H9 (cell line): Measurements from ENCODE around the gene TMEM171. TPM values are rescaled to one million over a fixed set of nuclear protein-coding genes. Genes with fewer than 3 reads are reported as not detected.

ENCODE experiments used
- DNase-seq: peaks from one replicate; pipeline ENCODE4 v3.0.0-alpha.2; 2017
- H2AFZ ChIP-seq: one replicate; pipeline ENCODE4 v1.6.1; 2013; ENCODE audit warnings: mild to moderate bottlenecking, low read length, control low read depth, moderate library complexity
- H2AK5ac ChIP-seq: 2 replicates; pipeline ENCODE4 v1.6.1; 2013; ENCODE audit warnings: low read length, control low read depth, mixed read lengths; ENCODE audit not compliant: insufficient read length
- H2BK120ac ChIP-seq: one replicate; pipeline ENCODE4 v1.6.1; 2013; ENCODE audit warnings: low read depth, mild to moderate bottlenecking, low read length, control low read depth, inconsistent platforms; ENCODE audit not compliant: poor library complexity, severe bottlenecking
- H2BK12ac ChIP-seq: 2 replicates; pipeline ENCODE4 v1.6.1; 2013; ENCODE audit warnings: low read length, control low read depth, mixed read lengths, low read depth; ENCODE audit not compliant: insufficient read length
- H2BK15ac ChIP-seq: 2 replicates; pipeline ENCODE4 v1.6.1; 2013; ENCODE audit warnings: low read depth, low read length, control low read depth
- H2BK20ac ChIP-seq: one replicate; pipeline ENCODE4 v1.6.1; 2013; ENCODE audit warnings: low read depth, mild to moderate bottlenecking, low read length, control low read depth, inconsistent platforms; ENCODE audit not compliant: poor library complexity, severe bottlenecking
- H2BK5ac ChIP-seq: 2 replicates; pipeline ENCODE4 v1.6.1; 2013; ENCODE audit warnings: low read length, control low read depth, mixed read lengths; ENCODE audit not compliant: insufficient read length
- H3K14ac ChIP-seq: 2 replicates; pipeline ENCODE4 v1.6.1; 2013; ENCODE audit warnings: low read length, control low read depth; ENCODE audit not compliant: insufficient read depth
- H3K18ac ChIP-seq: 2 replicates; pipeline ENCODE4 v1.6.1; 2013; ENCODE audit warnings: low read depth, mild to moderate bottlenecking, mixed read lengths, low read length, control low read depth; ENCODE audit not compliant: insufficient read length
- H3K23ac ChIP-seq: 2 replicates; pipeline ENCODE4 v1.6.1; 2013; ENCODE audit warnings: low read length, control low read depth, mixed read lengths, low read depth; ENCODE audit not compliant: insufficient read length
- H3K23me2 ChIP-seq: 2 replicates; pipeline ENCODE4 v1.6.1; 2013; ENCODE audit warnings: low read depth, mild to moderate bottlenecking, mixed read lengths, low read length, control low read depth; ENCODE audit not compliant: insufficient read length, poor library complexity, severe bottlenecking
- H3K27ac ChIP-seq: 2 replicates; pipeline ENCODE4 v1.5.1; 2013; ENCODE audit warnings: low read length, control low read depth, mixed read lengths, low read depth; ENCODE audit not compliant: insufficient read length
- H3K27me3 ChIP-seq: 2 replicates; pipeline ENCODE4 v1.6.1; 2013; ENCODE audit warnings: low read length, control low read depth, inconsistent platforms; ENCODE audit not compliant: insufficient read depth
- H3K4ac ChIP-seq: 2 replicates; pipeline ENCODE4 v1.6.1; 2013; ENCODE audit warnings: low read depth, mild to moderate bottlenecking, control low read depth, inconsistent platforms, low read length, moderate library complexity
- H3K4me1 ChIP-seq: 2 replicates; pipeline ENCODE4 v1.6.1; 2013; ENCODE audit warnings: low read length, control low read depth, inconsistent platforms; ENCODE audit not compliant: insufficient read depth
- H3K4me2 ChIP-seq: 2 replicates; pipeline ENCODE4 v1.6.1; 2013; ENCODE audit warnings: low read length, control low read depth, mixed read lengths; ENCODE audit not compliant: insufficient read length, insufficient read depth
- H3K56ac ChIP-seq: 2 replicates; pipeline ENCODE4 v1.6.1; 2013; ENCODE audit warnings: low read depth, mild to moderate bottlenecking, mixed read lengths, low read length, control low read depth; ENCODE audit not compliant: insufficient read length
- H3K79me1 ChIP-seq: 2 replicates; pipeline ENCODE4 v1.6.1; 2013; ENCODE audit warnings: low read depth, mild to moderate bottlenecking, moderate library complexity, low read length, control low read depth, inconsistent platforms; ENCODE audit not compliant: insufficient read depth, poor library complexity, severe bottlenecking
- H3K79me2 ChIP-seq: 2 replicates; pipeline ENCODE4 v1.6.1; 2013; ENCODE audit warnings: low read length, control low read depth, inconsistent platforms; ENCODE audit not compliant: insufficient read depth
- H3K9ac ChIP-seq: 2 replicates; pipeline ENCODE4 v1.6.1; 2013; ENCODE audit warnings: low read length, control low read depth, mixed read lengths; ENCODE audit not compliant: insufficient read length; ENCODE audit errors: extremely low read depth
- H3K9me3 ChIP-seq: one replicate; pipeline ENCODE4 v1.6.1; 2013; ENCODE audit warnings: low read depth, low read length, inconsistent platforms; ENCODE audit not compliant: control insufficient read depth
- H3T11ph ChIP-seq: one replicate; pipeline ENCODE4 v1.6.1; 2013; ENCODE audit warnings: mild to moderate bottlenecking, low read length, control low read depth, inconsistent platforms
- H4K20me1 ChIP-seq: one replicate; pipeline ENCODE4 v1.6.1; 2013; ENCODE audit not compliant: control insufficient read depth, insufficient read length, insufficient read depth
- H4K5ac ChIP-seq: 2 replicates; pipeline ENCODE4 v1.6.1; 2013; ENCODE audit warnings: low read depth, mild to moderate bottlenecking, mixed read lengths, low read length, control low read depth; ENCODE audit not compliant: insufficient read length
- H4K8ac ChIP-seq: replicated peaks from 2 replicates; pipeline ENCODE4 v1.6.1; 2013; ENCODE audit warnings: low read length, control low read depth, mixed read lengths, low read depth; ENCODE audit not compliant: insufficient read length
- H4K91ac ChIP-seq: 2 replicates; pipeline ENCODE4 v1.6.1; 2013; ENCODE audit warnings: low read depth, mild to moderate bottlenecking, moderate library complexity, mixed read lengths, low read length, control low read depth; ENCODE audit not compliant: insufficient read length
- H3K27ac Mint-ChIP-seq, 3 experiments: 2 replicates in 2 of 3; 3 replicates in 1 of 3; pipeline ENCODE4 v1.8.0; 2020 to 2021; ENCODE audit warnings: mixed read lengths in 3 of 3, mild to moderate bottlenecking in 1 of 3, moderate library complexity in 1 of 3
- H3K27me3 Mint-ChIP-seq: 2 replicates; pipeline ENCODE4 v1.8.0; 2021; ENCODE audit warnings: low read depth, mild to moderate bottlenecking, moderate library complexity, mixed read lengths
- H3K36me3 Mint-ChIP-seq, 3 experiments: 2 replicates in 2 of 3; 3 replicates in 1 of 3; pipeline ENCODE4 v1.8.0; 2020 to 2021; ENCODE audit warnings: low read depth in 3 of 3, mixed read lengths in 3 of 3; ENCODE audit not compliant: insufficient read depth in 1 of 3
- H3K4me1 Mint-ChIP-seq, 2 experiments: 2 replicates each; pipeline ENCODE4 v1.8.0; 2020; ENCODE audit warnings: mixed read lengths in 2 of 2
- H3K4me3 Mint-ChIP-seq, 2 experiments: 2 replicates in 1 of 2; 3 replicates in 1 of 2; pipeline ENCODE4 v1.8.0; 2020 to 2021; ENCODE audit warnings: mild to moderate bottlenecking in 2 of 2, mixed read lengths in 2 of 2, moderate library complexity in 1 of 2
- H3K9me3 Mint-ChIP-seq, 2 experiments: 2 replicates in 1 of 2; 3 replicates in 1 of 2; pipeline ENCODE4 v1.8.0; 2020; ENCODE audit warnings: mild to moderate bottlenecking in 2 of 2, mixed read lengths in 2 of 2, moderate library complexity in 1 of 2
- WGBS: extraction: QIAGEN DNeasy Blood & Tissue Kit; methylation state at CpG from one replicate; pipeline ENCODE4 v1.1.7; 2013; ENCODE audit warnings: missing lambda C conversion rate, low lambda C conversion rate, mixed read lengths; ENCODE audit not compliant: insufficient read length; ENCODE audit errors: extremely low coverage; 5-methylcytosine and 5-hydroxymethylcytosine counted together
- total RNA-seq: library from RNA; stranded (reverse); gene quantifications from 2 replicates; pipeline ENCODE4 v1.2.1, GENCODE V29; 2021
- TF ChIP-seq, protein P1 (sequence below): fragments of 200-600 bp; sonication (generic); conservative IDR thresholded peaks from 3 replicates; pipeline ENCODE4 v1.8.0; 2021; ENCODE audit warnings: antibody characterized with exemption, mild to moderate bottlenecking

TMEM171 gene
- total RNA-seq, 1 experiment from 2014 or later: 0.42 TPM

DNA sequence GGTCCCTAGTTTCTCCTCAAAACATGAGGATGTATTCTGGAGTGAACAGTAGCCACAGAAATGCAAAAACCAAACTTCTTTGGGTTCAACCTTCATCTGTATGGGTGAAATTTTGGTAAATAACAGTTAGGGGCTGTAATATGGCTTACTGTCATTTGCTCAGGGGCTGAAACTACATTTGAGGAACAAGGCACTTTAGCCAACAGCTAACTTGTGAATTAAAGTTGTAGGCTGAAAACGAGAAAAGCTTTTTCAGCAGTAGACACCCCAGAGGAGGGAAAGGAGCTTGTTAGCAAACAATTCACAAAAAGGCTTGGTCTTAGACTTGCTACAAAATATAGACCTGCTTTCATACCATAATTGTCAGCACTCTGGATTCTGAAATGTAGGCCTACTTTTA is 6.6 kb downstream of the TMEM171 start:
- Histone ChIP-seq H4K8ac (no peak overlapping the region), H3K27ac (no peak overlapping the region), H2BK15ac (no peak overlapping the region), H3K4me1 (peaks cover 3% of the 10 kb centered on the region; the same call in 1 of the 2 replicates), H3K23ac (no peak overlapping the region), H3K18ac (no peak overlapping the region), H3K4me2 (no peak overlapping the region), H4K5ac (no peak overlapping the region), H3K27me3 (0 out of 2 replicates have a peak, but pooled peaks cover under 1% of the 10 kb centered on the region), H3K23me2 (no peaks in the 10 kb centered on the region), H4K20me1 (no peaks in the 10 kb centered on the region), H3K56ac (no peak overlapping the region), H2AK5ac (no peak overlapping the region), H2BK20ac (no peak overlapping the region), H2BK5ac (no peak overlapping the region), H2BK120ac (no peak overlapping the region), H3K9ac (no peak overlapping the region), H3K4ac (no peak overlapping the region), H3T11ph (no peak overlapping the region), H3K79me2 (no peaks in the 10 kb centered on the region), H2BK12ac (no peak overlapping the region), H4K91ac (no peak overlapping the region), H2AFZ (no peak overlapping the region), H3K14ac (no peak overlapping the region), H3K79me1 (no peaks in the 10 kb centered on the region), H3K9me3 (no peaks in the 10 kb centered on the region)
- no peaks in the 10 kb centered on the region; a peak in 1 of 5 replicates for H3K9me3 Mint-ChIP-seq
- WGBS: no CpG with 5 or more reads among the region's 1 CpG
- no peak for DNase-seq
- peaks cover 23% of the 10 kb centered on the region for H3K27me3 Mint-ChIP-seq
- H3K36me3 Mint-ChIP-seq: peaks cover 0 to 2% (median 0%) of the 10 kb centered on the region in 3 experiments; a peak in 2 of 7 replicates
- H3K4me1 Mint-ChIP-seq: peaks cover 23 to 27% of the 10 kb centered on the region in 2 experiments
- H3K27ac Mint-ChIP-seq: no peak overlapping the region
- H3K4me3 Mint-ChIP-seq: no peak overlapping the region
- TF ChIP-seq, protein P1, sequence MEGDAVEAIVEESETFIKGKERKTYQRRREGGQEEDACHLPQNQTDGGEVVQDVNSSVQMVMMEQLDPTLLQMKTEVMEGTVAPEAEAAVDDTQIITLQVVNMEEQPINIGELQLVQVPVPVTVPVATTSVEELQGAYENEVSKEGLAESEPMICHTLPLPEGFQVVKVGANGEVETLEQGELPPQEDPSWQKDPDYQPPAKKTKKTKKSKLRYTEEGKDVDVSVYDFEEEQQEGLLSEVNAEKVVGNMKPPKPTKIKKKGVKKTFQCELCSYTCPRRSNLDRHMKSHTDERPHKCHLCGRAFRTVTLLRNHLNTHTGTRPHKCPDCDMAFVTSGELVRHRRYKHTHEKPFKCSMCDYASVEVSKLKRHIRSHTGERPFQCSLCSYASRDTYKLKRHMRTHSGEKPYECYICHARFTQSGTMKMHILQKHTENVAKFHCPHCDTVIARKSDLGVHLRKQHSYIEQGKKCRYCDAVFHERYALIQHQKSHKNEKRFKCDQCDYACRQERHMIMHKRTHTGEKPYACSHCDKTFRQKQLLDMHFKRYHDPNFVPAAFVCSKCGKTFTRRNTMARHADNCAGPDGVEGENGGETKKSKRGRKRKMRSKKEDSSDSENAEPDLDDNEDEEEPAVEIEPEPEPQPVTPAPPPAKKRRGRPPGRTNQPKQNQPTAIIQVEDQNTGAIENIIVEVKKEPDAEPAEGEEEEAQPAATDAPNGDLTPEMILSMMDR: no peak
